ENCODE measurements around the gene RNASE3.
"Not testable (repeated sequence)": the region's sequence is repeated elsewhere in the genome, so short reads cannot be mapped to it uniquely, and the experiment has no call there.

RNASE3 gene

GRCh38 chr14:20891126-20891825, at the start of gene RNASE3:
TSS of gene RNASE3 (plus strand) at chr14:20891385. CDS start at chr14:20891687, 302 bp downstream.
- H3K9ac ChIP-seq (ENCODE audit: low read depth, low read length); H3K9me3 ChIP-seq (ENCODE audit: control insufficient read depth, insufficient read depth, low read length); H3K27me3 ChIP-seq (ENCODE audit: control insufficient read depth, insufficient read depth, low read length); H3K4me3 ChIP-seq (ENCODE audit: low read depth, low read length); H3K4me1 ChIP-seq (ENCODE audit: control insufficient read depth, insufficient read depth, low read length); H3K36me3 ChIP-seq (ENCODE audit: control insufficient read depth, insufficient read depth, low read length): not testable (repeated sequence)

GRCh38 chr14:20846560-20846959, 44.6 kb upstream of the RNASE3 start:
- Histone ChIP-seq H3K9ac (ENCODE audit: low read depth, low read length) (no peak overlapping the region), H3K4me3 (ENCODE audit: low read depth, low read length) (no peak overlapping the region), H3K36me3 (ENCODE audit: control insufficient read depth, insufficient read depth, low read length) (no peaks in the 10 kb centered on the region), H3K4me1 (ENCODE audit: control insufficient read depth, insufficient read depth, low read length) (peaks cover 10% of the 10 kb centered on the region), H3K27me3 (ENCODE audit: control insufficient read depth, insufficient read depth, low read length) (no peaks in the 10 kb centered on the region), H3K9me3 (ENCODE audit: control insufficient read depth, insufficient read depth, low read length) (no peaks in the 10 kb centered on the region)

GRCh38 chr14:20848316-20848954, 42.8 kb upstream of the RNASE3 start:
- Histone ChIP-seq H3K9me3 (ENCODE audit: control insufficient read depth, insufficient read depth, low read length) (no peaks in the 10 kb centered on the region), H3K4me3 (ENCODE audit: low read depth, low read length) (no peak overlapping the region), H3K4me1 (ENCODE audit: control insufficient read depth, insufficient read depth, low read length) (peaks cover 10% of the 10 kb centered on the region), H3K36me3 (ENCODE audit: control insufficient read depth, insufficient read depth, low read length) (no peaks in the 10 kb centered on the region), H3K27me3 (ENCODE audit: control insufficient read depth, insufficient read depth, low read length) (no peaks in the 10 kb centered on the region), H3K9ac (ENCODE audit: low read depth, low read length) (no peak overlapping the region)

- Histone ChIP-seq H3K9me3 (ENCODE audit: control insufficient read depth, insufficient read depth, low read length) (no peaks in the 10 kb centered on the region), H3K9ac (ENCODE audit: low read depth, low read length) (no peak overlapping the region), H3K4me1 (ENCODE audit: control insufficient read depth, insufficient read depth, low read length) (peaks cover 10% of the 10 kb centered on the region), H3K4me3 (ENCODE audit: low read depth, low read length) (no peak overlapping the region), H3K27me3 (ENCODE audit: control insufficient read depth, insufficient read depth, low read length) (no peaks in the 10 kb centered on the region), H3K36me3 (ENCODE audit: control insufficient read depth, insufficient read depth, low read length) (no peaks in the 10 kb centered on the region)
Measured at GRCh38 chr14:20848955-20849570, 42.1 kb upstream of the RNASE3 start.

GRCh38 chr14:20853042-20853441, 38.1 kb upstream of the RNASE3 start:
- H3K9me3 ChIP-seq (ENCODE audit: control insufficient read depth, insufficient read depth, low read length): no peaks in the 10 kb centered on the region
- H3K4me3 ChIP-seq (ENCODE audit: low read depth, low read length): no peak overlapping the region
- no peak overlapping the region for H3K9ac ChIP-seq (ENCODE audit: low read depth, low read length)
- H3K4me1 ChIP-seq (ENCODE audit: control insufficient read depth, insufficient read depth, low read length): peaks cover 14% of the 10 kb centered on the region
- H3K27me3 ChIP-seq (ENCODE audit: control insufficient read depth, insufficient read depth, low read length): no peaks in the 10 kb centered on the region
- H3K36me3 ChIP-seq (ENCODE audit: control insufficient read depth, insufficient read depth, low read length): no peaks in the 10 kb centered on the region

- Histone ChIP-seq H3K36me3 (ENCODE audit: control insufficient read depth, insufficient read depth, low read length) (no peaks in the 10 kb centered on the region), H3K9ac (ENCODE audit: low read depth, low read length) (no peak overlapping the region), H3K27me3 (ENCODE audit: control insufficient read depth, insufficient read depth, low read length) (no peaks in the 10 kb centered on the region), H3K4me1 (ENCODE audit: control insufficient read depth, insufficient read depth, low read length) (peaks cover 5% of the 10 kb centered on the region), H3K4me3 (ENCODE audit: low read depth, low read length) (no peak overlapping the region), H3K9me3 (ENCODE audit: control insufficient read depth, insufficient read depth, low read length) (no peaks in the 10 kb centered on the region)
Measured at GRCh38 chr14:20855652-20856291, 35.4 kb upstream of the RNASE3 start.

- H3K9me3 ChIP-seq (ENCODE audit: control insufficient read depth, insufficient read depth, low read length): no peaks in the 10 kb centered on the region
- H3K4me1 ChIP-seq (ENCODE audit: control insufficient read depth, insufficient read depth, low read length): peaks cover 5% of the 10 kb centered on the region
- H3K27me3 ChIP-seq (ENCODE audit: control insufficient read depth, insufficient read depth, low read length): no peaks in the 10 kb centered on the region
- H3K36me3 ChIP-seq (ENCODE audit: control insufficient read depth, insufficient read depth, low read length): no peaks in the 10 kb centered on the region
- no peak overlapping the region for H3K9ac ChIP-seq (ENCODE audit: low read depth, low read length)
- H3K4me3 ChIP-seq (ENCODE audit: low read depth, low read length): no peak overlapping the region
Measured at GRCh38 chr14:20857207-20857606, 34.0 kb upstream of the RNASE3 start.

- Histone ChIP-seq H3K9ac (ENCODE audit: low read depth, low read length) (no peak overlapping the region), H3K27me3 (ENCODE audit: control insufficient read depth, insufficient read depth, low read length) (no peaks in the 10 kb centered on the region), H3K9me3 (ENCODE audit: control insufficient read depth, insufficient read depth, low read length) (no peaks in the 10 kb centered on the region), H3K4me3 (ENCODE audit: low read depth, low read length) (no peak overlapping the region), H3K4me1 (ENCODE audit: control insufficient read depth, insufficient read depth, low read length) (peaks cover 5% of the 10 kb centered on the region), H3K36me3 (ENCODE audit: control insufficient read depth, insufficient read depth, low read length) (no peaks in the 10 kb centered on the region)
Measured at GRCh38 chr14:20857630-20858261, 33.4 kb upstream of the RNASE3 start.

- Histone ChIP-seq H3K4me3 (ENCODE audit: low read depth, low read length) (no peak overlapping the region), H3K9me3 (ENCODE audit: control insufficient read depth, insufficient read depth, low read length) (no peaks in the 10 kb centered on the region), H3K36me3 (ENCODE audit: control insufficient read depth, insufficient read depth, low read length) (no peaks in the 10 kb centered on the region), H3K9ac (ENCODE audit: low read depth, low read length) (no peak overlapping the region), H3K27me3 (ENCODE audit: control insufficient read depth, insufficient read depth, low read length) (no peaks in the 10 kb centered on the region), H3K4me1 (ENCODE audit: control insufficient read depth, insufficient read depth, low read length) (no peaks in the 10 kb centered on the region)
Measured at GRCh38 chr14:20866194-20866593, 25.0 kb upstream of the RNASE3 start.

- H3K27me3 ChIP-seq (ENCODE audit: control insufficient read depth, insufficient read depth, low read length): no peaks in the 10 kb centered on the region
- H3K9ac ChIP-seq (ENCODE audit: low read depth, low read length): no peak overlapping the region
- H3K9me3 ChIP-seq (ENCODE audit: control insufficient read depth, insufficient read depth, low read length): no peaks in the 10 kb centered on the region
- no peak overlapping the region for H3K4me3 ChIP-seq (ENCODE audit: low read depth, low read length)
- H3K36me3 ChIP-seq (ENCODE audit: control insufficient read depth, insufficient read depth, low read length): no peaks in the 10 kb centered on the region
- no peaks in the 10 kb centered on the region for H3K4me1 ChIP-seq (ENCODE audit: control insufficient read depth, insufficient read depth, low read length)
Measured at GRCh38 chr14:20866963-20867362, 24.2 kb upstream of the RNASE3 start.

- Histone ChIP-seq H3K36me3 (ENCODE audit: control insufficient read depth, insufficient read depth, low read length) (no peaks in the 10 kb centered on the region), H3K9me3 (ENCODE audit: control insufficient read depth, insufficient read depth, low read length) (no peaks in the 10 kb centered on the region), H3K4me3 (ENCODE audit: low read depth, low read length) (peak overlapping the region; percentile 73), H3K9ac (ENCODE audit: low read depth, low read length) (peak overlapping the region; percentile 87), H3K4me1 (ENCODE audit: control insufficient read depth, insufficient read depth, low read length) (no peaks in the 10 kb centered on the region), H3K27me3 (ENCODE audit: control insufficient read depth, insufficient read depth, low read length) (peaks cover 3% of the 10 kb centered on the region)
Measured at GRCh38 chr14:20873370-20874177, 17.6 kb upstream of the RNASE3 start.
